Measurements from ENCODE around the gene ANKRD66. TPM values are rescaled to one million over a fixed set of nuclear protein-coding genes. Genes with fewer than 3 reads are reported as not detected.

Gene ANKRD66
- total and polyA plus RNA-seq, 2 of the 4 experiments (the other 2 are of a cell fraction) = not detected

GRCh38 chr6:46741482-46741881, 5.3 kb upstream of the ANKRD66 start:
- H3K4ac ChIP-seq (ENCODE audit: low read depth, low read length) = no peak overlapping the region
- in situ Hi-C loops (cut with MboI; ENCODE audit: low sequenced_read_pairs) (no loop called here), dilution Hi-C loops (cut with HindIII; ENCODE audit: low sequenced_read_pairs, unreplicated experiment) (no loop called here), intact Hi-C loops (cut with micrococcal nuclease) (no loop called here)
- H2AK9ac ChIP-seq (replicated peaks; ENCODE audit: low read depth, low read length, poor library complexity) = no peak overlapping the region
- DNase-seq = no peak
- H3K4me3 ChIP-seq (ENCODE audit: insufficient read depth, low read depth, low read length) = no peak overlapping the region
- ATAC-seq (ENCODE audit: low read depth) = no peak
- no peak overlapping the region for H2BK15ac ChIP-seq (ENCODE audit: low read depth, low read length)
- WGBS, 2 experiments (ENCODE audit: extremely low coverage in 2 of 2, insufficient read length in 1 of 2) = 80% methylated on average over 1 of the region's 2 CpGs; no CpG with 5 or more reads in 1 of the 2 experiments
- H4K5ac ChIP-seq (ENCODE audit: low read depth, low read length) = no peak overlapping the region
- H2BK20ac ChIP-seq (ENCODE audit: low read depth, low read length) = no peak overlapping the region
- no peak overlapping the region for H3K9ac ChIP-seq (ENCODE audit: low read depth, low read length)
- BruUV-seq (replicated peaks) = no TSS peak
- ChIA-PET POLR2A (ENCODE audit: unreplicated experiment) (no interaction called here), CTCF (no interaction called here)
- no peak overlapping the region for H2BK120ac ChIP-seq (ENCODE audit: low read depth, low read length)
- H3K9me3 ChIP-seq (ENCODE audit: control insufficient read depth, insufficient read depth, low read length) = no peaks in the 10 kb centered on the region
- H4K91ac ChIP-seq (ENCODE audit: insufficient read depth, low read depth, low read length) = no peak overlapping the region
- no peak overlapping the region for H2AFZ ChIP-seq (replicated peaks; ENCODE audit: low read length, poor library complexity)
- no peaks in the 10 kb centered on the region for H3K79me1 ChIP-seq (ENCODE audit: low read depth in 1 of 2, low read length in 2 of 2)
- no peaks in the 10 kb centered on the region for H3K36me3 ChIP-seq (ENCODE audit: control insufficient read depth, insufficient read depth, low read length)
- no peak overlapping the region for H2AK5ac ChIP-seq (ENCODE audit: low read depth, low read length)
- TF ChIP-seq MAZ (IDR thresholded peaks at IDR 0.05; ENCODE audit: borderline replicate concordance, low read depth, low read length) (no peak), POLR2A (IDR thresholded peaks at IDR 0.05; ENCODE audit: low read depth, low read length) (no peak), ELK1 (IDR thresholded peaks at IDR 0.05; ENCODE audit: borderline replicate concordance, low read depth, low read length) (no peak), CTCF (conservative IDR thresholded peaks at IDR 0.05; ENCODE audit: low read depth, low read length) (no peak), MAFK (IDR thresholded peaks at IDR 0.05; ENCODE audit: low read depth, low read length) (no peak), CEBPB (IDR thresholded peaks at IDR 0.05; ENCODE audit: low read depth, low read length) (no peak), BHLHE40 (IDR thresholded peaks at IDR 0.05; ENCODE audit: low read depth, low read length) (no peak), RCOR1 (IDR thresholded peaks at IDR 0.05; ENCODE audit: insufficient replicate concordance, low read length) (no peak), RAD21 (IDR thresholded peaks at IDR 0.05; ENCODE audit: low read length) (no peak), NFE2L2 (IDR thresholded peaks at IDR 0.05; ENCODE audit: low read depth, low read length) (no peak), CHD1 (IDR thresholded peaks at IDR 0.05; ENCODE audit: low read depth, low read length) (no peak), MXI1 (IDR thresholded peaks at IDR 0.05; ENCODE audit: borderline replicate concordance, low read depth, low read length) (no peak), SMC3 (IDR thresholded peaks at IDR 0.05; ENCODE audit: low read depth, low read length) (no peak)
- TF ChIP-seq, protein P1, sequence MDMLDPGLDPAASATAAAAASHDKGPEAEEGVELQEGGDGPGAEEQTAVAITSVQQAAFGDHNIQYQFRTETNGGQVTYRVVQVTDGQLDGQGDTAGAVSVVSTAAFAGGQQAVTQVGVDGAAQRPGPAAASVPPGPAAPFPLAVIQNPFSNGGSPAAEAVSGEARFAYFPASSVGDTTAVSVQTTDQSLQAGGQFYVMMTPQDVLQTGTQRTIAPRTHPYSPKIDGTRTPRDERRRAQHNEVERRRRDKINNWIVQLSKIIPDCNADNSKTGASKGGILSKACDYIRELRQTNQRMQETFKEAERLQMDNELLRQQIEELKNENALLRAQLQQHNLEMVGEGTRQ (IDR thresholded peaks at IDR 0.05; ENCODE audit: low read depth, low read length) = no peak
- H3K23ac ChIP-seq (ENCODE audit: low read depth, low read length) = no peak overlapping the region
- H2BK5ac ChIP-seq (ENCODE audit: low read depth, low read length, poor library complexity, severe bottlenecking) = no peak overlapping the region
- H3K9me1 ChIP-seq (ENCODE audit: insufficient read depth, low read length) = no peaks in the 10 kb centered on the region
- no peak overlapping the region for H3K27ac ChIP-seq (ENCODE audit: insufficient read depth, low read length)
- peaks cover 2% of the 10 kb centered on the region; the same call in 1 of the 2 replicates for H3K27me3 ChIP-seq (ENCODE audit: control insufficient read depth, insufficient read depth, low read length)
- no peak overlapping the region for H4K8ac ChIP-seq (ENCODE audit: low read depth in 2 of 2, low read length in 2 of 2)
- H3K14ac ChIP-seq (replicated peaks; ENCODE audit: low read depth, low read length) = no peak overlapping the region
- no peak overlapping the region for H3K56ac ChIP-seq (ENCODE audit: extremely low read depth, insufficient read depth, low read length)
- no peaks in the 10 kb centered on the region for H4K20me1 ChIP-seq (ENCODE audit: insufficient read depth, low read length)
- no peak overlapping the region for H3K4me2 ChIP-seq (ENCODE audit: low read depth, low read length)
- H3K4me1 ChIP-seq (ENCODE audit: control insufficient read depth, insufficient read depth, low read length) = no peaks in the 10 kb centered on the region
- no peak overlapping the region for H3K18ac ChIP-seq (ENCODE audit: low read depth, low read length)
